ENCODE results near the gene CDK17.
"Not testable (repeated sequence)": the region's sequence is repeated elsewhere in the genome, so short reads cannot be mapped to it uniquely, and the experiment has no call there.

CDK17 gene

DNA sequence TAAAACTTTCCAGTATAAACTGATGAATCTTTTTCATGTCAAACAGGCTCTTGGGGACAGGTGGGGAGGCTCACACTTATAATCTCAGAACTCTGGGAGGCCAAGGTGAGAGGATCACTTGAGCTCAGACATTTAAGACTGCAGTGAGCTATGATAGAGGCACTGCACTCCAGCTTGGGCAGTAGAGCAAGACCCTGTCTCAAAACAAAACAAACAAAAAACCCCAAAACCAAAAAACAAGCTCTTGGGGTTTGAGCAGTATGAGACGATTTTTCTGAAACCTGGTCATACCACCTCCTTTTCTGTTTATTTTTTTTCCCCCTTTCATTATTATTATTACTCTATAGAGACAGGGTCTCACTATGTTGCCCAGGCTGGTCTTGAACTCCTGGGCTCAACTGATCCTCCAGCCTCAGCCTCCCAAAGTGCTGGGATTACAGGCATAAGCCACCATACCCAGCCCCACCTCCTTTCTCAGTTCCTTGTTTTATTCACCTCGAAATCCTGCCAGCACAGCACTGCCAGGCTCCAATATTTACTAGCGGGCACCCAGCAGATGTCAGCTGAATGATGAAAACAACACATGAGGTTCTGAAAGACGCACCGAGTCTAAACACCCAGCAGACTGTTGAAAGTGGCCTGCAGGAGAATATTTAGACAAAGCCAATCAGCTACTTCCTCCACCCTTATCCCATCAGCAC, 19.5 kb upstream of the CDK17 start:
- in situ Hi-C loops (cut with MboI; ENCODE audit: low sequenced_read_pairs), result no loop called here

DNA sequence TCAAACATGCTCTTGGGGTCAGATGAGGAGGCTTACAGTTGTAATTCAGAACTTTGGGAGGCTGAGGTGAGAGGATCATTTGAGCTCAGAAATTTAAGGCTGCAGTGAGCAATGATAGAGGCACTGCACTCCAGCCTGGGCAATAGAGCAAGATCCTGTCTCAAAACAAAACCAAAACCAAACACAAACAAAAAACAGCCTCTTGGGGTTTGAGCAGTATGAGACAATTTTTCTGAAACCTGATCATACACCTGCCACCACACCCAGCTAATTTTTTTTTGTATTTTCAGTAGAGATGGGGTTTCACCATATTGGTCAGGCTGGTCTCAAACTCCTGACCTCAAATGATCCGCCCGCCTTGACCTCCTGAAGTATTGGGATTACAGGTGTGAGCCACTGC, 17.4 kb upstream of the CDK17 start:
- in situ Hi-C loops (cut with MboI; ENCODE audit: low sequenced_read_pairs), result not testable (repeated sequence)

- in situ Hi-C loops (cut with MboI; ENCODE audit: low sequenced_read_pairs), result no loop called here
These were observed 16.0 kb upstream of the CDK17 start for GRCh38 chr12:96416033-96416799.

DNA sequence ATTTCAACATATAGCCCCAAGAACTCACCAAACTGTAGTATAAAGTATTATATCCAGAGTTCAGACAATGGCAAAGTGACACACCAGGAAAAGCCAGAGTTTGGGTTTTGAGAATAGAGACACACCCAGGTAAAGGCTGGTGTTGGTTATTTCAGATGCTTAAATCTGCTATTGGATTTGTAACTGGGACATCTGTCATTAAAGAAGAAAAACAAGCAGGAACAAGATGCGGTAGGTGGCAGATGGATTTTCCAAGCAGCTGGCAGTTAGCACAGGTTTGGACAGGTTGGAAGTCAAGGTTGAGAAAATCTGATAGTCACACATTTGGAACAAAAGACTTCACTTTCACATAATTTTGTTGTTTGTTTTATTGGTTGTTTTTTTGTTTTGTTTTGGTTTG, 14.4 kb upstream of the CDK17 start:
- in situ Hi-C loops (cut with MboI; ENCODE audit: low sequenced_read_pairs), result no loop called here

DNA sequence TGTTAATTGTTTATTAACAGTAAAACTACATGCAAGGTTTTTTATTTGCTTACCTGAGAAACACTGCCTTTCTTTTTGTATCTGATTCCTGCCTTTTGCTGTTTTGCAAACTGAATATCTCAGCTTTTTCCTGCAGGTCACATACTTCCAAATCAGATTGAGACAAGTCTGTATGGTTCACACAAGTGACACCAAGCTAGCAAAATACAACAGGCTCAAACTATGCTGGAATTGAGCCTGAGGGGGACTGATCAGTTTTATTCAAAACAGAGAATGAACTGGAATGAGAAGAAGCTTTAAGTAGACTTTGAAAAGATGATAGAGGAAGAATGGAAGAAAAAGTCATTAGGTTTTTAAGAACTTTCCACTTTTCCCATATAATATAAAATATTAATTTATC, 12.2 kb upstream of the CDK17 start:
- in situ Hi-C loops (cut with MboI; ENCODE audit: low sequenced_read_pairs), result no loop called here

DNA sequence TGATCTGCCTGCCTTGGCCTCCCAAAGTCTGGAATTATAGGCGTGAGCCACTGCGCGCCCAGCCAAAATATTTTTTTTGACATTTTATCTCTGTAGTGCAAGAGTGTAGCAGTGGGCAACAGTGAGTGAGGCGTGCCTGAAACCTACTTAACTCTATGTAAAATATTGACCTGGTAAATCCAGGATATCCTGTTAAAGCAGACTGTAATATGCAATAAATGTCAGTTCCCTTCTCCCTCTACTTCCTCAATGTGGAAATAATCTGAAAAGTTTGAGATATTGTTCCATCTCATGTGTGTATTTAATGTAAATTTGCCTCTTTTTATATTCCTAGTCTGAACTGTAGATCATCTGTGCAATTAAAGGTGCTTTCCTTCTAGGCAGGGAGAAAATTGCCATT, 9.5 kb upstream of the CDK17 start:
- in situ Hi-C loops (cut with MboI; ENCODE audit: low sequenced_read_pairs), result no loop called here

DNA sequence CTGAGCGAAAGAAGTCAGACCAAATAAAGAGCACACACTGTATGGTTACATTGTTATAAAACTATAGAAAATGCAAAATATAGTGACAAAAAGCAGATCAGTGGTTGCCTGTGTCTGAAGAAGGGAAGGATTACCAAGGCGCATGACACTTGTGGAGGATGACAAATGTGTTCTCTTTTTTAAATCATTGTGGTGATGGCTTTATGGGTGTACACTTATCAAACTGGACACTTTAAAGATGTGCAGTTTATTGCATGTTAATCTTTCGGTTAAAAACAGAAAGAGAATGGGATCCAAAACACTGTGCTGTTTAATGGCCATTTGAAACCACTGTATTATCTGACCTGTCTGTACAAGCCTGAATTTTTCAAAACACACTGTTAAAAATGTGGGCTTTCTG, 8.8 kb upstream of the CDK17 start:
- in situ Hi-C loops (cut with MboI; ENCODE audit: low sequenced_read_pairs), result no loop called here

DNA sequence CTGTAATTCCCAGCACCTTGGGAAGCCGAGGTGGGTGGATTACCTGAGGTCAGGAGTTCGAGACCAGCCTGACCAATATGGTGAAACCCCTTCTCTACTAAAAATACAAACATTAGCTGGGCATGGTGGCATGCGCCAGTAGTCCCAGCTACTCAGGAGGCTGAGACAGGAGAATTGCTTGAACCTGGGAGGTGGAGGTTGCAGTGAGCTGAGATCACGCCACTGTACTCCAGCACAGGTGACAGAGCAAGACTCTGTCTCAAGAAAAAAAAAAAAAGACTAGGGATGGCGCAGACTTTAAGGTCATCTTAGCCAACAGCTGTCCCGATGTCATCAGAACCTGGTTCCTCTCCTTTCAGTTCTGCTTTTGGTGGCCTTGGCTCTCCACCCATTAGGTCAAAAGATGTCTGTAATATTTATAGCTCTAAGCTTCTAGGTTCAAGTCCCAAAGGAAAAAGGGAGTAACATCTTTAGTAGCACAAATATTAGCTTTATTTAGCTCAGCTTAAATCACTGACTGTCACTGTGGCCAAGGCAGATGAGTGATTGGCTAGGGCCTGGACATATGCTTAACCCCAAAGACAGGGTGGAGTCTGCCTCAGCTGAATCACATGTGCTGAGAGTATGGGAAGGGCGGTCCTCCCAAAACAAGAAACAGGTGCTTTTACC, 7.3 kb upstream of the CDK17 start:
- in situ Hi-C loops (cut with MboI; ENCODE audit: low sequenced_read_pairs), result not testable (repeated sequence)

- in situ Hi-C loops (cut with MboI; ENCODE audit: low sequenced_read_pairs), result no loop called here
These were observed 4.5 kb upstream of the CDK17 start for GRCh38 chr12:96404696-96405095.

GRCh38 chr12:96403870-96404269, 3.6 kb upstream of the CDK17 start:
- in situ Hi-C loops (cut with MboI; ENCODE audit: low sequenced_read_pairs), result no loop called here

- in situ Hi-C loops (cut with MboI; ENCODE audit: low sequenced_read_pairs), result not testable (repeated sequence)
These were observed 2.3 kb upstream of the CDK17 start for GRCh38 chr12:96402522-96402921.

GRCh38 chr12:96402061-96402460, 1.8 kb upstream of the CDK17 start:
- in situ Hi-C loops (cut with MboI; ENCODE audit: low sequenced_read_pairs), result no loop called here

DNA sequence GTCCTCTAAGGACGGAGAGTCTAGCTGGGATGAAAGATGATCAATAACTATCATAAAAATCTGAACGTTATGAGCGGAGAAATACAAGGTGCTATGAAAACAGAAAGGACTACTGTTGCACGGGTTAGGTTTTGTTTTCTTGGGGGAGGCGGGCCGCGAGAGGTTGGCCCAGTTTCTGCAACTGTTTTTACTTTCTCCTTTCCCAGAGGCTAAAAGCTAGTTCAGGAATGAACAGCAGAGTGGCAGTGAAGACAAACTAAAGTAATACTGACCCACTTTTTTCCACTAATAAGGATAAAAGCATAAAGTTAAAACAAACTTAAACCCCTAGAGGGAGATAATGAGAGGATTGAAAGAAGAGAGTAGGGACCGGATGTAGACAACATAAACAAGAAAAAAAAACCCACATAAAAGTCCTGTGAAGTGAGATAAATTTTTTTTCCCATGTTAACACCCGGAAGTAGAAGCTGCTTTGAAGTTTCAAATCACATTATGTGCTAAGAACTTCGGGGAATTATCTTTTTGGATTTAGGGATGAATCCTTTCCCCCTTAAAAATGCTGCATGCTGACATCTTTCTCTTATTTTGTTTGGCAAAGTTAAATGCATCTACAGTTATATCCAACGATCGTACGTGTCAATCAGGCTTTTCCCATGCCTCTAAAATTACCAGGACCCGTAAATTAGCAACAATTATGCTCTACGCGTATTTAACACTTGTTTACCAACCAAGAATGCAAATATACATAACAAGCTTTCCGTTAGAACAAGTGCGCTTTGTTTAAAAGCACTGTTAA, 1.0 kb upstream of the CDK17 start:
- in situ Hi-C loops (cut with MboI; ENCODE audit: low sequenced_read_pairs), result no loop called here

DNA sequence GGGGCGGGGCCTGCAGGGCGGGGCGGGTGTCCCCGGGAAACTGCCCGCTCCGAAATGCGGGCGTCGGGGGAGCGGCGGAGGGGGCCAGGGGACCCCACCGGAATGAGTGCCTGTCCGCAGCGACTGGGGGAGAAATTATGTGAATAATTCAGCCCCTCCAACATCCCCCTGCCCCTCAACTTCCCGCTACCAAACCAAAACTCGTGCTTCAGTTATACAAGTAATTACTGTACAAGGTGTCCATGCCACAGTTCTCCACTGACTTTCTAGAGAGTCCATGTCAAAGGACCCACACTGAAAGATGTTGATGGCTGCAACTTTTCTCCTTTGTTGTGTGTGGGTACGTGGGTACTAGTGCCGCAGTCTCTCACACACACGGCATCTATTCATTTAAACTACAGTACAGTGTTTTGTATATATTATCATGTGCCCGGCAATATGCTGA, 414 bp upstream of the CDK17 start:
- in situ Hi-C loops (cut with MboI; ENCODE audit: low sequenced_read_pairs), result no loop called here

GRCh38 chr12:96399120-96399918, 920 bp downstream of the CDK17 start:
- in situ Hi-C loops (cut with MboI; ENCODE audit: low sequenced_read_pairs), result no loop called here

DNA sequence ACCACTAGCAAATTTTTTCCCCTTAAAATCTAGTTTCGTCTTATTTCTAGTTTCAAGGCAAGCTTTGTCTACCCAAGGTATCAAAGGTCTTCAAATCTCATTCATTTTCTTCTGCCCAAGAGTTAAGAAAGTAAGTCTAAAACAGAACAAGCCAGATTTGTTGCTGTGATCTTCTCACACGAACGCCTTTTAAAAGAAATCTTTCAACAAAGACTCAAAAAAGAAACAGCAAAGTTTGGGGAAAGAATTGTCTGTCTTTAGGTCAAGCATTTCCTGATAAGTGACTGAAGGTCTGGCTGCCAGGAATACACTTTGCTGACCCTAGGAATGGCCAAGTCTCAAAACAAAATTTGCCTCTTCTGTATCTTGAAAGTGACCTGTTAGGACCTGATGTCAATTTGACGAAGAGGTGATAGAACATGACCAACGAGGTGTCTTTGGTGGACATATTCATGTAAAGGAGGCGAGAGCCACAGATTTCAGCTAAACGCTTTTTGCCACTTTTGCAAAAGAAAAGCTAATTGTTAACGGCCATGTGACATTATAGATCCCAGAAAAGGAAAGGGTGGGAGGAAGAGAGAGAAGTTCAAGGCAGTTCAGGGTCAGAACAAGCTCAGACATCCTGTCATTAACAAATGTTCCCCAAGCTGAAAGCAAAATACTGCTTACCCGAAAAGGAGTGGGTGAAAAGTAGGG, 1.7 kb downstream of the CDK17 start:
- in situ Hi-C loops (cut with MboI; ENCODE audit: low sequenced_read_pairs), result no loop called here

DNA sequence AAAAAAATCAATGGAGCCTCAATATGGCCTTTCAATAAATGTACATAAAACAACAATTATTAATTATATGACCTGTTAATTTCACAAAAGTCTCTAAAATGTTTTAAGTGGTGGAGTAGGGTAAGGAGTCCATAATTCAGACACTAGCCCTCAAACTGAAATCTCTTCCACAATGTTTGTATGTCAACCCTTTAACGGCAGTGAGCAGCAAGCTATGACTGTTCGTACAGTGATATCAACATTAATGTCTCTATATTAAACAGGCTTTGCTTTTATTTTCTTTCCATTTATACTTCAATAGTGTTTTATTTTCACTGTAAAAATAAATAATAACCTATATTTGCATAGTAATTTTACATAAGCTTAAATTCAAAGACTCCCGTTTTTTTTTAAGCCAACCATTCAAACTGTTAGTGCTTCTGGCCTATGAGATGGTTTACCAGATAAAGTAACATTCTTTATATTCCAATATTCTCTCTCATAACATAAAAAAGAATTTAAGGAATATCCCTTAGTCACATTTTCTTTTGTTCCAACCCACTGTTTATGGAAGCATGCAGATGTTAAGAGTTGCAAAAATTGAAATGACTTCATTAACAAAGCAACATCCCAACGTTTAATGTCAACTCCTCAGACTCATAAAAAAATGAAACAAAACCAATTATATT, 2.3 kb downstream of the CDK17 start:
- in situ Hi-C loops (cut with MboI; ENCODE audit: low sequenced_read_pairs), result no loop called here

DNA sequence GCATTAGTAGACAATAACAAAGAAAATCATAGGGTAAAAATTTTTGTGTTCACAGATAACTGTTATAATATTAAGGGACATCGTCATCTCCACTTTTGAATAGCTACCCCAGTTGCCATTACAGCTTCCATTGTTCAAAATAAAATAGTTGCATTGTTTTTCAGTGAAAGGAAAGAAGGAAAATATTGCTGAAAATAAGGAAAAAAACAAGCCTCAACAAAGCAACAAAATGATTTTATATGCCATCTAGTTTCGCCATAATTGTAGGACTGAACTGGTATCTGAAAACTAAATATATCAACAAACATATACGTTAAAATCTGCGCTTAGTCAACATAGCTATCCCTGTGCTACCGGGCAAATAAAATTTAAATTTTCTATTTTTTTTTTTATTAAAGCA, 3.3 kb downstream of the CDK17 start:
- in situ Hi-C loops (cut with MboI; ENCODE audit: low sequenced_read_pairs), result no loop called here

DNA sequence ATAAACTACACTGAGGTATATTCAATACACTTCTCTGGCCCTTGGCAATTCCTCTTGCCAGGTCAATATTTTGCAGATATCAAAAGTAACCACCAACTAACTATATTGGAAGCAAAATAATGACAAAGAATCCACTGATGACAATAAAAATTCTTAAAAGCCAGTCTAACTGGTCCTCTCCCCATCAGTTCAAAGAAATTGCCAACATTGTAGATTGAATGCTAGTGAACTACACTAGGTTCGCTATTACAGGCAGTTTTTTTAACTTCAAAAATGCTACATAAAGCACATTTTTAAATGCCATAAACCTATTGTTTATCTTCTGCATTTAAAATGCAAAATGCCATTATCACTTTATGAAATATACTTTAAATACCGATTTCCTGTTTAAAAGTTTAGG, 4.0 kb downstream of the CDK17 start:
- in situ Hi-C loops (cut with MboI; ENCODE audit: low sequenced_read_pairs), result no loop called here

Measured in HL-60/S4 treated with phorbol 12-myristate 13-acetate at 8.2 ng/mL for 4 days and 3 days (cell line).